Esophagus muscularis mucosa (tissue), 4 donors: ENCODE measurements around the gene PLCB3.

Source experiments
- EP300 ChIP-seq: sonication (generic); formaldehyde crosslinking; IDR thresholded peaks from one replicate; pipeline ENCODE4 v1.6.1; 2017; ENCODE audit warnings: antibody characterized with exemption
- POLR2AphosphoS5 ChIP-seq, 2 donors: sonication (generic); formaldehyde crosslinking; IDR thresholded peaks; one replicate each; pipeline ENCODE4 v1.6.1; 2017; ENCODE audit warnings: antibody characterized with exemption in 2 of 2
- TF ChIP-seq, protein P1 (sequence below), 3 experiments: fragments of 200-600 bp in 2 of 3; fragments of 450-650 bp in 1 of 3; sonication (generic) in 2 of 3; IDR thresholded peaks; one replicate each; pipeline ENCODE4 v1.5.1; 2017 to 2019; ENCODE audit warnings: antibody characterized with exemption in 3 of 3, mild to moderate bottlenecking in 2 of 3, moderate library complexity in 1 of 3

DNA sequence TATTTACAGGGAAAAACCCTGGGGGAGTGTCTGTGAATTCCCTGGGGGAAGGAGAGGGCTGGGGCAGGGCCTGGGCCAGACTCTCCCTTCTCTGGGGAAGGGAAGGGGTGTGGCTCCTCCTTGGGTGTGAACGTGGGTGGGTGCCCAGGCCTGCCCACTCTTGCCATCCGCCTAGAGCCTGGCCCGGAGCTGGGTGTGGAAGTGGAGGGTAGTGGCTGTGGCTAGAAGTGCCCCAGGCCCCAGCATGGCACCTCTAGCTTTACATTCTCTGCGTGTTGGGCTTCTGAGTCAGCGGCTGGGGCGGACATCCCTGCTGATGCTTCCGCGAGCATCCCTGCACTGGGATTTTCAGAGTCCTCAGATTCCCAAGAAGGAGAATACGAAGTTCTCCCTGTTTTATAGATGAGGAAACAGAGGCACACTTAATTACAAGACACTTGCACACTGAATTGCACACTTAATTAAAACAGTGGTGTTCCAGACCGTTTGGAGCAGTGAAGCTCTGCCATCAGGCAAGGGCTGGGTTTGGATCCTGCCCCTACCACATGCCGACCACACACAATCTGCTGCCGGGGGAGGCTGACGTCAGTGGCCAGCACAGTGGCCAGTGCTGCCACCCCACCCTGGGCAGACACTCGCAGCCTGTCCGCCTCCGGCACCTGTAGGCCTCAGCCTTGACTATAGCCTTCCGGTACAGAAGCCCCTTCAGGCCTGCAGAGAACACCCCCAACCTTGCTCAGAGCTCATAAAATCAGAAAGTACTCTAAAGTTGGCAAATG lies 25.5 kb downstream of the PLCB3 start:
- TF ChIP-seq POLR2AphosphoS5 (IDR thresholded peaks at IDR 0.05) (no peak), EP300 (no peak)
- TF ChIP-seq, protein P1, sequence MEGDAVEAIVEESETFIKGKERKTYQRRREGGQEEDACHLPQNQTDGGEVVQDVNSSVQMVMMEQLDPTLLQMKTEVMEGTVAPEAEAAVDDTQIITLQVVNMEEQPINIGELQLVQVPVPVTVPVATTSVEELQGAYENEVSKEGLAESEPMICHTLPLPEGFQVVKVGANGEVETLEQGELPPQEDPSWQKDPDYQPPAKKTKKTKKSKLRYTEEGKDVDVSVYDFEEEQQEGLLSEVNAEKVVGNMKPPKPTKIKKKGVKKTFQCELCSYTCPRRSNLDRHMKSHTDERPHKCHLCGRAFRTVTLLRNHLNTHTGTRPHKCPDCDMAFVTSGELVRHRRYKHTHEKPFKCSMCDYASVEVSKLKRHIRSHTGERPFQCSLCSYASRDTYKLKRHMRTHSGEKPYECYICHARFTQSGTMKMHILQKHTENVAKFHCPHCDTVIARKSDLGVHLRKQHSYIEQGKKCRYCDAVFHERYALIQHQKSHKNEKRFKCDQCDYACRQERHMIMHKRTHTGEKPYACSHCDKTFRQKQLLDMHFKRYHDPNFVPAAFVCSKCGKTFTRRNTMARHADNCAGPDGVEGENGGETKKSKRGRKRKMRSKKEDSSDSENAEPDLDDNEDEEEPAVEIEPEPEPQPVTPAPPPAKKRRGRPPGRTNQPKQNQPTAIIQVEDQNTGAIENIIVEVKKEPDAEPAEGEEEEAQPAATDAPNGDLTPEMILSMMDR (IDR thresholded peaks at IDR 0.05), result no peak
